Ishikawa (cell line): ENCODE results near the gene KCNN2.

ENCODE experiments used
- CEBPB ChIP-seq: IDR thresholded peaks from 2 replicates; pipeline ENCODE4 v1.6.1; 2012
- CREB1 ChIP-seq: IDR thresholded peaks from 2 replicates; pipeline ENCODE4 v1.6.1; 2012; ENCODE audit warnings: low read depth
- EGR1 ChIP-seq: IDR thresholded peaks from 2 replicates; pipeline ENCODE4 v1.6.1; 2012
- EP300 ChIP-seq: IDR thresholded peaks from 2 replicates; pipeline ENCODE4 v1.6.1; 2012; ENCODE audit warnings: borderline replicate concordance
- FOXM1 ChIP-seq: IDR thresholded peaks from 2 replicates; pipeline ENCODE4 v1.6.1; 2012; ENCODE audit warnings: low read depth, borderline replicate concordance
- RAD21 ChIP-seq: IDR thresholded peaks from 2 replicates; pipeline ENCODE4 v1.6.1; 2012; ENCODE audit warnings: low read depth
- TAF1 ChIP-seq: IDR thresholded peaks from 2 replicates; pipeline ENCODE4 v1.6.1; 2012; ENCODE audit warnings: low read depth, mild to moderate bottlenecking
- TCF12 ChIP-seq: IDR thresholded peaks from 2 replicates; pipeline ENCODE4 v1.6.1; 2012; ENCODE audit warnings: low read depth
- TEAD4 ChIP-seq: IDR thresholded peaks from 2 replicates; pipeline ENCODE4 v1.6.1; 2012
- YY1 ChIP-seq: IDR thresholded peaks from 2 replicates; pipeline ENCODE4 v1.6.1; 2012; ENCODE audit warnings: low read depth
- ZBTB7A ChIP-seq: IDR thresholded peaks from 2 replicates; pipeline ENCODE4 v1.6.1; 2012; ENCODE audit warnings: low read depth
- TF ChIP-seq, protein P1 (sequence below): IDR thresholded peaks from 2 replicates; pipeline ENCODE4 v1.6.1; 2012
- TF ChIP-seq, protein P2 (sequence below): IDR thresholded peaks from 2 replicates; pipeline ENCODE4 v1.6.1; 2012; ENCODE audit warnings: low read depth, mild to moderate bottlenecking
- TF ChIP-seq, protein P3 (sequence below): IDR thresholded peaks from 2 replicates; pipeline ENCODE4 v1.6.1; 2012

GRCh38 chr5:114339108-114339507 is 22.8 kb upstream of the KCNN2 start:
- no peak for TF ChIP-seq CEBPB
- TF ChIP-seq TCF12 = no peak
- no peak for TF ChIP-seq YY1
- TF ChIP-seq ZBTB7A = no peak
- no peak for TF ChIP-seq RAD21
- TF ChIP-seq, protein P1, sequence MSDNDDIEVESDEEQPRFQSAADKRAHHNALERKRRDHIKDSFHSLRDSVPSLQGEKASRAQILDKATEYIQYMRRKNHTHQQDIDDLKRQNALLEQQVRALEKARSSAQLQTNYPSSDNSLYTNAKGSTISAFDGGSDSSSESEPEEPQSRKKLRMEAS = no peak
- no peak for TF ChIP-seq TAF1
- TF ChIP-seq, protein P2, sequence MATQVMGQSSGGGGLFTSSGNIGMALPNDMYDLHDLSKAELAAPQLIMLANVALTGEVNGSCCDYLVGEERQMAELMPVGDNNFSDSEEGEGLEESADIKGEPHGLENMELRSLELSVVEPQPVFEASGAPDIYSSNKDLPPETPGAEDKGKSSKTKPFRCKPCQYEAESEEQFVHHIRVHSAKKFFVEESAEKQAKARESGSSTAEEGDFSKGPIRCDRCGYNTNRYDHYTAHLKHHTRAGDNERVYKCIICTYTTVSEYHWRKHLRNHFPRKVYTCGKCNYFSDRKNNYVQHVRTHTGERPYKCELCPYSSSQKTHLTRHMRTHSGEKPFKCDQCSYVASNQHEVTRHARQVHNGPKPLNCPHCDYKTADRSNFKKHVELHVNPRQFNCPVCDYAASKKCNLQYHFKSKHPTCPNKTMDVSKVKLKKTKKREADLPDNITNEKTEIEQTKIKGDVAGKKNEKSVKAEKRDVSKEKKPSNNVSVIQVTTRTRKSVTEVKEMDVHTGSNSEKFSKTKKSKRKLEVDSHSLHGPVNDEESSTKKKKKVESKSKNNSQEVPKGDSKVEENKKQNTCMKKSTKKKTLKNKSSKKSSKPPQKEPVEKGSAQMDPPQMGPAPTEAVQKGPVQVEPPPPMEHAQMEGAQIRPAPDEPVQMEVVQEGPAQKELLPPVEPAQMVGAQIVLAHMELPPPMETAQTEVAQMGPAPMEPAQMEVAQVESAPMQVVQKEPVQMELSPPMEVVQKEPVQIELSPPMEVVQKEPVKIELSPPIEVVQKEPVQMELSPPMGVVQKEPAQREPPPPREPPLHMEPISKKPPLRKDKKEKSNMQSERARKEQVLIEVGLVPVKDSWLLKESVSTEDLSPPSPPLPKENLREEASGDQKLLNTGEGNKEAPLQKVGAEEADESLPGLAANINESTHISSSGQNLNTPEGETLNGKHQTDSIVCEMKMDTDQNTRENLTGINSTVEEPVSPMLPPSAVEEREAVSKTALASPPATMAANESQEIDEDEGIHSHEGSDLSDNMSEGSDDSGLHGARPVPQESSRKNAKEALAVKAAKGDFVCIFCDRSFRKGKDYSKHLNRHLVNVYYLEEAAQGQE = no peak
- no peak for TF ChIP-seq FOXM1
- no peak for TF ChIP-seq CREB1
- TF ChIP-seq EP300 = no peak
- TF ChIP-seq EGR1 = no peak
- TF ChIP-seq, protein P3, sequence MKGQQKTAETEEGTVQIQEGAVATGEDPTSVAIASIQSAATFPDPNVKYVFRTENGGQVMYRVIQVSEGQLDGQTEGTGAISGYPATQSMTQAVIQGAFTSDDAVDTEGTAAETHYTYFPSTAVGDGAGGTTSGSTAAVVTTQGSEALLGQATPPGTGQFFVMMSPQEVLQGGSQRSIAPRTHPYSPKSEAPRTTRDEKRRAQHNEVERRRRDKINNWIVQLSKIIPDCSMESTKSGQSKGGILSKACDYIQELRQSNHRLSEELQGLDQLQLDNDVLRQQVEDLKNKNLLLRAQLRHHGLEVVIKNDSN = no peak
- no peak for TF ChIP-seq TEAD4
